SU-DHL-6 (cell line): ENCODE results near the gene ABCD1.

Experiments
- CTCF ChIP-seq: fragments of 200-600 bp; sonication (generic); IDR thresholded peaks from one replicate; pipeline ENCODE4 v1.5.1; 2017; ENCODE audit warnings: antibody characterized with exemption, mild to moderate bottlenecking, low read length, moderate library complexity; ENCODE audit not compliant: insufficient read depth, poor library complexity, severe bottlenecking
- EZH2phosphoT487 ChIP-seq: fragments of 200-600 bp; sonication (generic), shearing (Covaris generic); conservative IDR thresholded peaks from 2 replicates; pipeline ENCODE4 v1.6.1; 2018; ENCODE audit warnings: mild to moderate bottlenecking, antibody characterized with exemption, low read length, moderate library complexity, mixed read lengths

DNA sequence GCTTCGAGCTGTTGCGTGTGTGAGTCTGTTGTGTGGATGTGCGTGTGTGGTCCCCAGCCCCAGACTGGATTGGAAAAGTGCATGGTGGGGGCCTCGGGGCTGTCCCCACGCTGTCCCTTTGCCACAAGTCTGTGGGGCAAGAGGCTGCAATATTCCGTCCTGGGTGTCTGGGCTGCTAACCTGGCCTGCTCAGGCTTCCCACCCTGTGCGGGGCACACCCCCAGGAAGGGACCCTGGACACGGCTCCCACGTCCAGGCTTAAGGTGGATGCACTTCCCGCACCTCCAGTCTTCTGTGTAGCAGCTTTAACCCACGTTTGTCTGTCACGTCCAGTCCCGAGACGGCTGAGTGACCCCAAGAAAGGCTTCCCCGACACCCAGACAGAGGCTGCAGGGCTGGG is 28.6 kb upstream of the ABCD1 start:
- TF ChIP-seq CTCF (no peak), EZH2phosphoT487 (no peak)
